Omental fat pad (tissue), 4 donors: ENCODE measurements around the gene ASB1. TPM values are rescaled to one million over a fixed set of nuclear protein-coding genes. Genes with fewer than 3 reads are reported as not detected.

Experiments used
- ATAC-seq: fragments of 150-250 bp; one replicate; pipeline ENCODE4 v1.9.1; 2016; ENCODE audit warnings: mild to moderate bottlenecking, moderate library complexity; ENCODE audit not compliant: low FRiP score
- DNase-seq: peaks from one replicate; pipeline ENCODE4 v3.0.0-alpha.2; 2019; ENCODE audit warnings: low spot score
- total RNA-seq, 4 donors: library from RNA; depleted of rRNA; stranded (reverse); fragments of >200 nt; gene quantifications; one replicate each; pipeline ENCODE4 v1.1.0, GENCODE V29; 2016
- TF ChIP-seq, protein P1 (sequence below), 3 donors: fragments of 450-650 bp; IDR thresholded peaks; one replicate each; pipeline ENCODE4 v1.5.1; 2016 to 2017; ENCODE audit warnings: antibody characterized with exemption in 3 of 3, mild to moderate bottlenecking in 3 of 3, moderate library complexity in 2 of 3

The ASB1 gene
- total RNA-seq, 4 donors from 2014 or later = 12.9 to 23.4 (median 14.4) TPM

DNA sequence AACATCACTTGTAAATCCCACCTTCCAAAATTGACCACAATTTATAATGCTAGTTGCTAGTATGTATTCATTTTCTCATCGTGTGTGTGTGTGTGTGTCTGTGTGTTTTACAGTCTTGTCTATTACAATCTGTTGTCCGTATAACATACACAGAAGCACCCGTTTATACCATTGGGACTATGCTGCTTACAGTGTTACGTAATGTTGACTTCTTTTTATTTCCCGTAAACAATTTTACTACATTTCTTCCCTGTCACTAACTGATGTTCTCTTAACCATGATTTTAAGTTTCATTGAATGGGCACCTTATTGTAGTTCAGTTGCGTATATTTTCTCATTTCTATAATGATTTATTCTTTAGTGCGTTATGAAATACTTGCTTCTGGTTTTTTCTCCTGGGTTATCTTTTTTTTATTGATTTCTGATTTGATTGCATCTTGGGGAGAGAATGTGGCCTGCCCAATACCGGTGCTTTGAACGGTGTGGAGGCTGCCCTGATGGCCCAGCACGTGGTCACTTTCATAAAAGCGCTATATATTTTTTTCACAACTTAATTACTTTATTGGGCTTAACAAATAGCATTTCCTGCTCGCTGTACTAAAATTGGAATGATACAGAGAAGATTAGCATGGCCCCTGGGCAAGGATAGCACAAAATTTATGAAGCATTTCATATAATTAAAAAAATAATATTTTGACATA is 14.5 kb upstream of the ASB1 start:
- TF ChIP-seq, protein P1, sequence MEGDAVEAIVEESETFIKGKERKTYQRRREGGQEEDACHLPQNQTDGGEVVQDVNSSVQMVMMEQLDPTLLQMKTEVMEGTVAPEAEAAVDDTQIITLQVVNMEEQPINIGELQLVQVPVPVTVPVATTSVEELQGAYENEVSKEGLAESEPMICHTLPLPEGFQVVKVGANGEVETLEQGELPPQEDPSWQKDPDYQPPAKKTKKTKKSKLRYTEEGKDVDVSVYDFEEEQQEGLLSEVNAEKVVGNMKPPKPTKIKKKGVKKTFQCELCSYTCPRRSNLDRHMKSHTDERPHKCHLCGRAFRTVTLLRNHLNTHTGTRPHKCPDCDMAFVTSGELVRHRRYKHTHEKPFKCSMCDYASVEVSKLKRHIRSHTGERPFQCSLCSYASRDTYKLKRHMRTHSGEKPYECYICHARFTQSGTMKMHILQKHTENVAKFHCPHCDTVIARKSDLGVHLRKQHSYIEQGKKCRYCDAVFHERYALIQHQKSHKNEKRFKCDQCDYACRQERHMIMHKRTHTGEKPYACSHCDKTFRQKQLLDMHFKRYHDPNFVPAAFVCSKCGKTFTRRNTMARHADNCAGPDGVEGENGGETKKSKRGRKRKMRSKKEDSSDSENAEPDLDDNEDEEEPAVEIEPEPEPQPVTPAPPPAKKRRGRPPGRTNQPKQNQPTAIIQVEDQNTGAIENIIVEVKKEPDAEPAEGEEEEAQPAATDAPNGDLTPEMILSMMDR (IDR thresholded peaks at IDR 0.05) = no peak
- ATAC-seq = no peak
- DNase-seq = no peak

DNA sequence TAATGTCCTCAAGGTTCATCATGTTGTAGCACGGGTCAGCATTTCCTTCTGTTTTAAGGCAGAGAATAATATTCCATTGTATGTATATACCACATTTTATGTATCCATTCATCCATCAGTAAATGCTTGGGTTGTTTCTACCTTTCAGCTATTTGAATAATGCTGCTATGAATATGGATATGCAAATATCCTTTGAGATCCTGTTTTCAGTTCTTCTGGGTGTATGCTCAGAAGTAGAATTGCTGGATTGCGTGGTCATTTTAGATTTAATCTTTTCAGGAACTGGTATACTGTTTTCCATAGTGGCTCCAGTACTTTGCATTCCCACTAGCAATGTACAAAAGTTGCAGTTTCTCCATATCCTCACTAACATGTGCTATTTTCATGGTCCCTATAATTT is 13.4 kb upstream of the ASB1 start:
- no peak for ATAC-seq
- no peak for DNase-seq
- TF ChIP-seq, protein P1 (IDR thresholded peaks at IDR 0.05) = no peak

DNA sequence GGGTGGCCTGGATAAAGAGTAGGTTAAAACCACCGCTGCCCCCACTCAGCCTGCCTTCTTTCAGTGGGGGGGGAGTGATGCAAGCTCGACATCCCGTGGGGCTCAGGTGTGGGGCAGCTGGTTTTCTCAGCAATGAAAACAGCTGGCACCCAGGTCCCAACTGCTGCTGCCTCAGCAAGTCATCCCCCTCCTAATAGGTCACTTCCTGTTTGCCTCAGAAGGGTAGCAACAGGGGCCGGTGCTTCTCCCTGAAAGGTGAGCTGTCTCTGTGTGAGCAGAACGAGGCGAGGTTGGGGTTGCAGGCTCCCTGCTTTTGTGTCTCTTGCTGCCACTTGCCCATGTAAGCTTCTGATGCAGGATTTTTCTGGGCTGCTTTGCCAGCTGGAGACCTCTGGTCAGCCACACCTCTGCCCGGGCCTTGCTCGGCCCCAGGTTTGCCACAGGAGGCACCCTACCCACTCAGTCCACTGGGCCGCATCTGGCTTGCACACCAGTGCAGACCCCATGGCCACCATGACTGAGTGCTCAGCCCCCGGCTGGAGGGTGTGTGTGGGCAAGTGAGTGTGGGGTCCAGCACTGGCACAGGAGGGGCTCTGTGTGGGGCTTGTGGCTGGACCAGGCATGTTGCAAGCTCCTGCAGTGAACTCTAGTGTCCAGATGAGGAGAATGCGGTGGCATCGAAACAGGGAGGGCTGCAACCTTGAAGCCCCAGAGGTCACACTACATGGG is 11.5 kb upstream of the ASB1 start:
- DNase-seq (no peak), ATAC-seq (no peak)
- TF ChIP-seq, protein P1 (IDR thresholded peaks at IDR 0.05) = no peak

DNA sequence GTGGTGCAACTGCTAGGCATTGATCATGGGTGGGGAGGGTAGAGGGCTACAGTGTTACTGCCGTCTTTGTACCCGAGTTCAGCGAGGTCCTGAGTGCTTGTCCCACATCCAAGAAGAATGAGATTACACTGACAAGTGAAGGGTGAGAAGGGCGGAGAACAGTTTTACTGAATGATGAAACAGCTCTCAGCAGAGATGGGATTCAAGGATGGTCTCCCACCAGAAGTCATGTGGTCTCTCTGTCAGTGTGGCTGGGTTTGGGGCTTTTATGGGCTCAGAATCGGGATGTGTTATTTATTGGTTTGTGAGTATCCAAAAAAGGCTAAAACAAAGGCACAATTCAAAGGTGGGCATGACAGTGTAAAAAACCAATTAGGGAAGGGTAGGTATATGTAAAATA is 10.8 kb upstream of the ASB1 start:
- TF ChIP-seq, protein P1 (IDR thresholded peaks at IDR 0.05) = no peak
- no peak for ATAC-seq

DNA sequence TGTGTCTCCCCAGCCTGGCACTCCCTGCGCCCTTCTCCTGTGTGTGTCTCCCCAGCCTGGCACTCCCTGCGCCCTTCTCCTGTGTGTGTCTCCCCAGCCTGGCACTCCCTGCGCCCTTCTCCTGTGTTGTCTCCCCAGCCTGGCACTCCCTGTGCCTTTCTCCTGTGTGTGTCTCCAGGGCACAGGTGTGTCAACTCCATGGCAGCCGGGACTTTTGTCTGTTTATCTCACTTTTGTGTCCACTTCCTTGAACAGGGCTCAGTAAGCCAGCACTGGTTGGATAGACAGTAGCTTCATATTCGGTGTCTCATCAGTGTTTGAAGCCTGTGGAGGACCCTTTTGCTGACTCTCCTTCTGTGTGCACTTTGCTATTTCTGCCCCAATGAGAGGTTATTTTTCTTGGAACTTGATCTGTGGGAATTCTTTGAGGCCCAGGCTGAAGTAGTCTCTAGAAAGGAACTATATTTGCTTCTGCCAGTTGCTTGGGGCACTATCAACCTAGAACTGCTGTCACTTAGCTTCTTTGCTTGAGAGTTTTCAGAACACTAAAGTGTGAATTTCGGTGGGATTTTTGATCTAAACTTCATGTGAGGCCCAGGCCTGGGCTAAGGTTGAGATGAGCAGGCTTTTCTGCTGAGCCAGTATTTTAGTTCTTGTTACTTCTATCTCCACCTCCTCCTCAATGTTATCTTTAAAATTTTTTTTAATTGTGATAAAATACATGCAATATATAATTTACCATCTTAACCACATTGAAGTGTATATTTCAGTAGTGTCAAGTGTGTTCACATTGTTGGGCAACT is 8.3 kb upstream of the ASB1 start:
- TF ChIP-seq, protein P1 (IDR thresholded peaks at IDR 0.05) = no peak
- ATAC-seq = no peak
- no peak for DNase-seq

More for the DNA sequence above, 10.8 kb upstream of the ASB1 start:
- DNase-seq = no peak

DNA sequence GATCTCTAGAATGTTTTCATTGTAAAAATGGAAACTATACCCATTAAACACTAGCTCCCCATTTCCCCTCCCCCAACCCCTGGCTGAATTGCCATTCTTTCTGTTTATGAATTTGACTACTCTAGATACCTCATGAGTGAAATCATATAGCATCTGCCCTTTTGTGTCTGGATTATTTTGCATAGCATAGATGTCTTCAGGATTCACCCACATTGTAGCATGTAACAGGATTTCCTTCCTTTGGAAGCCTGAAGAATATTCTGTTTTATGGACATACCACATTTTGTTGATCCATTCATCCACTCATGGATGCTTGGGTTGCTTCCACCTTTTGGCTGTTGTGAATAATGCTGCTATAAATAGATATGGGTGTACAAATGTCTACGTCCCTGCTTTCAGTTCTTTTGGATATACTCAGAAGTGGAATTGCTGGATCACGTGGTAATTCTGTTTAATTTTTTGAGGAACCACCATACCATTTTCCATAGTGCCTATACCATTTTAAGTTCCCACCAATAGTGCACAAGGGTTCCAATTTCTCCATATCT is 7.7 kb upstream of the ASB1 start:
- DNase-seq (no peak), ATAC-seq (no peak)
- TF ChIP-seq, protein P1 (IDR thresholded peaks at IDR 0.05) = no peak
